H9 (cell line): ENCODE data around the gene C10orf120. TPM values are rescaled to one million over a fixed set of nuclear protein-coding genes. Genes with fewer than 3 reads are reported as not detected.

Experiments used
- DNase-seq: peaks from one replicate; pipeline ENCODE4 v3.0.0-alpha.2; 2017
- H2AFZ ChIP-seq: one replicate; pipeline ENCODE4 v1.6.1; 2013; ENCODE audit warnings: mild to moderate bottlenecking, low read length, control low read depth, moderate library complexity
- H2AK5ac ChIP-seq: 2 replicates; pipeline ENCODE4 v1.6.1; 2013; ENCODE audit warnings: low read length, control low read depth, mixed read lengths; ENCODE audit not compliant: insufficient read length
- H2BK120ac ChIP-seq: one replicate; pipeline ENCODE4 v1.6.1; 2013; ENCODE audit warnings: low read depth, mild to moderate bottlenecking, low read length, control low read depth, inconsistent platforms; ENCODE audit not compliant: poor library complexity, severe bottlenecking
- H2BK12ac ChIP-seq: 2 replicates; pipeline ENCODE4 v1.6.1; 2013; ENCODE audit warnings: low read length, control low read depth, mixed read lengths, low read depth; ENCODE audit not compliant: insufficient read length
- H2BK15ac ChIP-seq: 2 replicates; pipeline ENCODE4 v1.6.1; 2013; ENCODE audit warnings: low read depth, low read length, control low read depth
- H2BK20ac ChIP-seq: one replicate; pipeline ENCODE4 v1.6.1; 2013; ENCODE audit warnings: low read depth, mild to moderate bottlenecking, low read length, control low read depth, inconsistent platforms; ENCODE audit not compliant: poor library complexity, severe bottlenecking
- H2BK5ac ChIP-seq: 2 replicates; pipeline ENCODE4 v1.6.1; 2013; ENCODE audit warnings: low read length, control low read depth, mixed read lengths; ENCODE audit not compliant: insufficient read length
- H3K14ac ChIP-seq: 2 replicates; pipeline ENCODE4 v1.6.1; 2013; ENCODE audit warnings: low read length, control low read depth; ENCODE audit not compliant: insufficient read depth
- H3K18ac ChIP-seq: 2 replicates; pipeline ENCODE4 v1.6.1; 2013; ENCODE audit warnings: low read depth, mild to moderate bottlenecking, mixed read lengths, low read length, control low read depth; ENCODE audit not compliant: insufficient read length
- H3K23ac ChIP-seq: 2 replicates; pipeline ENCODE4 v1.6.1; 2013; ENCODE audit warnings: low read length, control low read depth, mixed read lengths, low read depth; ENCODE audit not compliant: insufficient read length
- H3K23me2 ChIP-seq: 2 replicates; pipeline ENCODE4 v1.6.1; 2013; ENCODE audit warnings: low read depth, mild to moderate bottlenecking, mixed read lengths, low read length, control low read depth; ENCODE audit not compliant: insufficient read length, poor library complexity, severe bottlenecking
- H3K27ac ChIP-seq: 2 replicates; pipeline ENCODE4 v1.5.1; 2013; ENCODE audit warnings: low read length, control low read depth, mixed read lengths, low read depth; ENCODE audit not compliant: insufficient read length
- H3K27me3 ChIP-seq: 2 replicates; pipeline ENCODE4 v1.6.1; 2013; ENCODE audit warnings: low read length, control low read depth, inconsistent platforms; ENCODE audit not compliant: insufficient read depth
- H3K4ac ChIP-seq: 2 replicates; pipeline ENCODE4 v1.6.1; 2013; ENCODE audit warnings: low read depth, mild to moderate bottlenecking, control low read depth, inconsistent platforms, low read length, moderate library complexity
- H3K4me1 ChIP-seq: 2 replicates; pipeline ENCODE4 v1.6.1; 2013; ENCODE audit warnings: low read length, control low read depth, inconsistent platforms; ENCODE audit not compliant: insufficient read depth
- H3K4me2 ChIP-seq: 2 replicates; pipeline ENCODE4 v1.6.1; 2013; ENCODE audit warnings: low read length, control low read depth, mixed read lengths; ENCODE audit not compliant: insufficient read length, insufficient read depth
- H3K56ac ChIP-seq: 2 replicates; pipeline ENCODE4 v1.6.1; 2013; ENCODE audit warnings: low read depth, mild to moderate bottlenecking, mixed read lengths, low read length, control low read depth; ENCODE audit not compliant: insufficient read length
- H3K79me1 ChIP-seq: 2 replicates; pipeline ENCODE4 v1.6.1; 2013; ENCODE audit warnings: low read depth, mild to moderate bottlenecking, moderate library complexity, low read length, control low read depth, inconsistent platforms; ENCODE audit not compliant: insufficient read depth, poor library complexity, severe bottlenecking
- H3K79me2 ChIP-seq: 2 replicates; pipeline ENCODE4 v1.6.1; 2013; ENCODE audit warnings: low read length, control low read depth, inconsistent platforms; ENCODE audit not compliant: insufficient read depth
- H3K9ac ChIP-seq: 2 replicates; pipeline ENCODE4 v1.6.1; 2013; ENCODE audit warnings: low read length, control low read depth, mixed read lengths; ENCODE audit not compliant: insufficient read length; ENCODE audit errors: extremely low read depth
- H3K9me3 ChIP-seq: one replicate; pipeline ENCODE4 v1.6.1; 2013; ENCODE audit warnings: low read depth, low read length, inconsistent platforms; ENCODE audit not compliant: control insufficient read depth
- H3T11ph ChIP-seq: one replicate; pipeline ENCODE4 v1.6.1; 2013; ENCODE audit warnings: mild to moderate bottlenecking, low read length, control low read depth, inconsistent platforms
- H4K20me1 ChIP-seq: one replicate; pipeline ENCODE4 v1.6.1; 2013; ENCODE audit not compliant: control insufficient read depth, insufficient read length, insufficient read depth
- H4K5ac ChIP-seq: 2 replicates; pipeline ENCODE4 v1.6.1; 2013; ENCODE audit warnings: low read depth, mild to moderate bottlenecking, mixed read lengths, low read length, control low read depth; ENCODE audit not compliant: insufficient read length
- H4K8ac ChIP-seq: replicated peaks from 2 replicates; pipeline ENCODE4 v1.6.1; 2013; ENCODE audit warnings: low read length, control low read depth, mixed read lengths, low read depth; ENCODE audit not compliant: insufficient read length
- H4K91ac ChIP-seq: 2 replicates; pipeline ENCODE4 v1.6.1; 2013; ENCODE audit warnings: low read depth, mild to moderate bottlenecking, moderate library complexity, mixed read lengths, low read length, control low read depth; ENCODE audit not compliant: insufficient read length
- H3K27ac Mint-ChIP-seq, 3 experiments: 2 replicates in 2 of 3; 3 replicates in 1 of 3; pipeline ENCODE4 v1.8.0; 2020 to 2021; ENCODE audit warnings: mixed read lengths in 3 of 3, mild to moderate bottlenecking in 1 of 3, moderate library complexity in 1 of 3
- H3K27me3 Mint-ChIP-seq: 2 replicates; pipeline ENCODE4 v1.8.0; 2021; ENCODE audit warnings: low read depth, mild to moderate bottlenecking, moderate library complexity, mixed read lengths
- H3K36me3 Mint-ChIP-seq, 3 experiments: 2 replicates in 2 of 3; 3 replicates in 1 of 3; pipeline ENCODE4 v1.8.0; 2020 to 2021; ENCODE audit warnings: low read depth in 3 of 3, mixed read lengths in 3 of 3; ENCODE audit not compliant: insufficient read depth in 1 of 3
- H3K4me1 Mint-ChIP-seq, 2 experiments: 2 replicates each; pipeline ENCODE4 v1.8.0; 2020; ENCODE audit warnings: mixed read lengths in 2 of 2
- H3K4me3 Mint-ChIP-seq, 2 experiments: 2 replicates in 1 of 2; 3 replicates in 1 of 2; pipeline ENCODE4 v1.8.0; 2020 to 2021; ENCODE audit warnings: mild to moderate bottlenecking in 2 of 2, mixed read lengths in 2 of 2, moderate library complexity in 1 of 2
- H3K9me3 Mint-ChIP-seq, 2 experiments: 2 replicates in 1 of 2; 3 replicates in 1 of 2; pipeline ENCODE4 v1.8.0; 2020; ENCODE audit warnings: mild to moderate bottlenecking in 2 of 2, mixed read lengths in 2 of 2, moderate library complexity in 1 of 2
- CTCF ChIP-seq: fragments of 200-600 bp; sonication (generic); conservative IDR thresholded peaks from 3 replicates; pipeline ENCODE4 v1.8.0; 2021; ENCODE audit warnings: antibody characterized with exemption, mild to moderate bottlenecking
- WGBS: extraction: QIAGEN DNeasy Blood & Tissue Kit; methylation state at CpG from one replicate; pipeline ENCODE4 v1.1.7; 2013; ENCODE audit warnings: missing lambda C conversion rate, low lambda C conversion rate, mixed read lengths; ENCODE audit not compliant: insufficient read length; ENCODE audit errors: extremely low coverage; 5-methylcytosine and 5-hydroxymethylcytosine counted together
- total RNA-seq: library from RNA; stranded (reverse); gene quantifications from 2 replicates; pipeline ENCODE4 v1.2.1, GENCODE V29; 2021

C10orf120 gene
- total RNA-seq, 1 experiment from 2014 or later, result not detected

GRCh38 chr10:122665946-122666345, 33.7 kb downstream of the C10orf120 start:
- no peak overlapping the region for H3K4me2 ChIP-seq
- no peak for DNase-seq
- no peak overlapping the region for H3K23ac ChIP-seq
- H2AK5ac ChIP-seq, result no peak overlapping the region
- H3K9me3 ChIP-seq, result no peaks in the 10 kb centered on the region
- H3K79me1 ChIP-seq, result no peaks in the 10 kb centered on the region
- H2BK5ac ChIP-seq, result no peak overlapping the region
- Mint-ChIP-seq H3K9me3 (no peaks in the 10 kb centered on the region), H3K4me1 (peaks cover 2 to 10% of the 10 kb centered on the region in 2 experiments; a peak in 3 of 4 replicates), H3K36me3 (no peaks in the 10 kb centered on the region), H3K27me3 (0 out of 2 replicates have a peak, but pooled peaks cover 3% of the 10 kb centered on the region), H3K4me3 (no peak overlapping the region), H3K27ac (no peak overlapping the region)
- H4K91ac ChIP-seq, result no peak overlapping the region
- no peak overlapping the region for H4K5ac ChIP-seq
- H2BK20ac ChIP-seq, result no peak overlapping the region
- no peak overlapping the region for H3K14ac ChIP-seq
- H3K18ac ChIP-seq, result no peak overlapping the region
- no peak overlapping the region for H3K9ac ChIP-seq
- no peak overlapping the region for H3T11ph ChIP-seq
- peaks cover 3% of the 10 kb centered on the region; the same call in 1 of the 2 replicates for H3K4me1 ChIP-seq
- TF ChIP-seq CTCF, result no peak
- H2BK15ac ChIP-seq, result no peak overlapping the region
- H2BK120ac ChIP-seq, result no peak overlapping the region
- H3K4ac ChIP-seq, result no peak overlapping the region
- H2BK12ac ChIP-seq, result no peak overlapping the region
- H4K20me1 ChIP-seq, result no peaks in the 10 kb centered on the region
- WGBS, result no CpG with 5 or more reads among the region's 4 CpGs
- no peaks in the 10 kb centered on the region for H3K23me2 ChIP-seq
- no peak overlapping the region for H3K56ac ChIP-seq
- H3K27ac ChIP-seq, result no peak overlapping the region
- no peak overlapping the region for H2AFZ ChIP-seq
- H4K8ac ChIP-seq, result no peak overlapping the region
- no peaks in the 10 kb centered on the region for H3K79me2 ChIP-seq
- no peaks in the 10 kb centered on the region for H3K27me3 ChIP-seq
